OCI-M2 (cell line): ENCODE data around the gene CATSPERZ.

Experiments used
- DNase-seq: peaks from one replicate; lab custom pipeline; 2025; ENCODE audit not compliant: unreplicated experiment; lab: John Stamatoyannopoulos, UW

CATSPERZ gene, protein sequence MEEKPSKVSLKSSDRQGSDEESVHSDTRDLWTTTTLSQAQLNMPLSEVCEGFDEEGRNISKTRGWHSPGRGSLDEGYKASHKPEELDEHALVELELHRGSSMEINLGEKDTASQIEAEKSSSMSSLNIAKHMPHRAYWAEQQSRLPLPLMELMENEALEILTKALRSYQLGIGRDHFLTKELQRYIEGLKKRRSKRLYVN

DNA sequence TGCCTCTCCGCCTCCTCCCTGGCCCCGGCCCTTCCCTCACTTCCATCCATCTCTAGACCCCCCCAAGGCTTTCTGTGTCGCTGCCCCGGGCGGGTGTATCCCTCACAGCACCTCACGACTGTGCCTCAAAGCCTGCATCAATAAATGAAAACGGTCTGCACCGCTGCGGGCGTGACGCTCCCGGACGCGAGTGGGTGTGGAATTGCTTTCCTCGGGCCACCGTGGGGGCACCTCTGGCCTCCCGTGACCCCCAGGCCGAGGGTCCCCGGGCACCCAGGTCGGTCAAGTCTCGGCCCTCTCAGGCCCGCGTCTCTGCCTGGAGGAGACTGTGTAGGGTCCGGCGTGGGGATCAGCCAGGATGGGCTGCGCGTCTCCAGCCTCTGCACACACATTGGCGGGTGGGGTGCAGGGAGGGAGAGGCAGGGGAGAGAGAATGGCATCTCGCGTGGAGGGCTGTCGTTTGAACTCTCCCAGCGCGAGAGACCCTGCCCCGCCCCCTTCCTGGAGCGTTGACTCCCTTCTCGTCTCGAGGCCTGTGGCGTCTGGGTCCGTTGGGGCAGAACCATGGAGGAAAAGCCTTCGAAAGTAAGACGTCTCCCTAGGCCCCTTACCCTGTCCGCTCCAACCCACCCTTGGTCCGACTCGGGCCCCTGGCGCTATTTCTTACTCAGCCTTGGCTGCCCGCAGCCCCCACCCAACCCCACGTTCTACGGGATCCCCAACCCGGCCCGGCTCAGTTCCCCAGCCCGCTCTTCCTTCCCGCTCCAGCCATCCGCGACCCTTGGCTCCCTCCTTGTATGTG lies at the start of gene CATSPERZ:
Gene CATSPERZ, plus strand, starts transcription at position 512 of the 802 bp plus-strand sequence. Its CDS starts 53 bp downstream, at position 565.
- no peak for DNase-seq

GRCh38 chr11:64250415-64251015 lies 49.6 kb upstream of the CATSPERZ start:
- DNase-seq = no peak

- no peak for DNase-seq
These were observed 49.0 kb upstream of the CATSPERZ start, which contains the start of gene PLCB3 for GRCh38 chr11:64251016-64251752. Gene PLCB3, plus strand, starts transcription at chr11:64251530. Its CDS starts 120 bp downstream, at chr11:64251650.

- DNase-seq = no peak
These were observed 48.5 kb upstream of the CATSPERZ start for GRCh38 chr11:64251753-64252002.

DNA sequence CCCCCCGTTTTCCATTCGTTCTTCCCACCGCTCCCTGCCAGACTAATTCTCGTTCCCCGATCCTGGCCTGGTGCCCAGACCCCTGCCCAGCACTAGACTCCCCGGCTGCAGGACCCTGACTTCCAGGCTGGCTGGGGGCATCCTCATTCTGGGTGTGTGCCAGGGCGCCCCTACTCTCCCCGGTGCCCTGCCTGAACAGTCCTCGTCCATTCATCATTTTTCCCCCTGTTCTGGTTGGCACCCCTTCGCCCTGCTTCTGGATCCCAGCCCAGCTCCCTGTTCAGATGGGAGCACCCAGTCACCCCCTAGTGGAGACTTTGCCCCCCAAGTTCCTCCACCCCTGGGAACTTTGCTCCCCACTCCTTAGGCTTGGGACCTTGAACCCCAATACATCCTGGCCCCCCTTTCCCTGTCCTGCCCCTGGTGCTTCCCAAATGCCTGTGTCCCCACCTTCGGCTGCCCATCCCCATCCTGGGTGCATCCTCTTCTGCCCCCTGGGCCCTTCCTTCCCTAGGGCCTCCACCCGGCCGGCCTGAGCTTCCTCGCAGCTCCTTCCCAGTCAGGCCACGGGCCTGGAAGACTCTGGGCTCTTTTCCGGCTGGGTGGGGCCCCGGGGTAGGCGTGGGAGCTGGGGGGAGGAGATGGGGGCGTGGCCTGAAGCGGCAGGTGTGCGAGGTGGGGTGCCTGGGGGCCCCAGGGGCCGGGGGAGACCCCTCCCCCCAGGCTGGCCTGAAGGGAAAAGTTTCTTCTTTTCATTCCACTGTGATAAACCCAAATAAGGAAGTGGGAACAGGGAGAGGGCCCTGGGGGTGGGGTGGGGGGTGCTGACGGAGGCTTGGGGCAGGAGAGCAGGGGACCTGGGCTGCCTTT lies 47.9 kb upstream of the CATSPERZ start:
- no peak for DNase-seq

DNA sequence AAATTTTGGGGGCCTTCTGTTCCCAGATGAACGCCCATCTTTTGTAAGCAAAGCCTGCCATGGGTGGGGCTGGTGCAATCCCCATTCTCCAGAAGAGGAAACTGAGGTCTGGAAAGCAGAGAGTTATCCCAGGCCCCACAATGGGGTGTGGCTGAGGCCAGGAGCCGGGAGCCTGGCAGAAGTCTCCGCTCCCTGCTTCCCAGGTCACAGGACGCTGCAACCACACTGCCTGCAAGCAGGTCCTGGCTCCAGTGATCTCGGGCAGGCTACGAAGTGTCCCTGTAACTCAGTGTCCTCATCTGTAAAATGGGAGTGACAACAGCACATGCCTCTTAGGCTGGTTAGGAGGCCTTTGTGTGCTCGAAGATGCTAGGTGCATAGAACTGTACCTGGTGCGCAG lies 47.1 kb upstream of the CATSPERZ start:
- DNase-seq = no peak

- no peak for DNase-seq
These were observed 46.7 kb upstream of the CATSPERZ start for GRCh38 chr11:64253481-64253880.

DNA sequence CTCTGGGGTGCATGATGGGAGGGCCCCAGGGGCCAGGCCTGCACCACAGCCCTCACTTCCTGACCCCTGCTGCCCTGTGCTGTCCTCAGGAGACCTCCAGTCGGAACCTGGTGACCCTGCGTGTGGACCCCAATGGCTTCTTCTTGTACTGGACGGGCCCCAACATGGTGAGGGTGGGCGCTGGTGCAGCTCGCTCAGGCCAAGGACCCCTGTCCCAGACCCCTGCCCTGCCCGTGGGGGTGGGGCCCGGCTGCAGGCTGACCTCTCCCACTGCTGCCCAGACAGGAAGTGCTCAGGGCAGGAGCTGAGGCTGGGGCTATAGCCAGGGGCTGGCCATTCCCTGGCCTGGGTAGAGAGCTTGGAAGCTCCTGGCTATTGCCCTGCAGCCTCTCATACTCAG lies 45.8 kb upstream of the CATSPERZ start:
- DNase-seq = no peak

- no peak for DNase-seq
These were observed 44.7 kb upstream of the CATSPERZ start for GRCh38 chr11:64255135-64256128.

DNA sequence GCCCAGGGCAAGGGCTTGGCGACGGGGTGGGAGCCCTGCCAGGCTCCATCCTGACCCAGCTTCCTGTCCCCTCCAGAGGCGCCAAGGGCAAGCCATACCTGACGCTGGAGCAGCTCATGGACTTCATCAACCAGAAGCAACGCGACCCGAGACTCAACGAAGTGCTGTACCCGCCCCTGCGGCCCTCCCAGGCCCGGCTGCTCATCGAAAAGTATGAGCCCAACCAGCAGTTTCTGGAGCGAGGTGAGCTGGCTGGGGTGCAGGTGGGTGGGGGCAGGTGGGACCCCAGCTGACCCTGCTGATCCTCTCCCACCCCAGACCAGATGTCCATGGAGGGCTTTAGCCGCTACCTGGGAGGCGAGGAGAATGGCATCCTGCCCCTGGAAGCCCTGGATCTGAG lies 43.9 kb upstream of the CATSPERZ start:
- no peak for DNase-seq

- no peak for DNase-seq
These were observed 41.8 kb upstream of the CATSPERZ start for GRCh38 chr11:64258356-64258755.

DNA sequence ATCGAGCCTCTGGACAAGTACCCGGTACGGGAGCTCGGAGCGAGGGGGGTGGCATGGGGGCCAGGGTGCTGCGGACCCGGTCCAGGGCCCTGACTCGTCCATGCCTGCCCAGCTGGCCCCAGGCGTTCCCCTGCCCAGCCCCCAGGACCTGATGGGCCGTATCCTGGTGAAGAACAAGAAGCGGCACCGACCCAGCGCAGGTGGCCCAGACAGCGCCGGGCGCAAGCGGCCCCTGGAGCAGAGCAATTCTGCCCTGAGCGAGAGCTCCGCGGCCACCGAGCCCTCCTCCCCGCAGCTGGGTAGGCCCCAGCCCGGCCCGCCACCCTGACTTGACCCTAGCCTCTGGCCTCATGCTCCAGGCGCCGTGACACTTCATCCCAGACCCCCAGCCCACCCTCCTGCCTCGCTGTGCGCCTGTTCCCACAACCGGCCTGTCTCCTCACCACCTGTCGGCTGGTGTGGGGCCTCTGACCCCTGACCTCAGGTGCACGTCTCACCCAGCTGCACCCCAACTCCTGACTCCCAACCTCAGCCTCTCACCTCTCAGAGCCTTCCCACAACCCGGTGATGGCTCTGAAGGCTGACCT lies 41.1 kb upstream of the CATSPERZ start:
- DNase-seq = no peak

DNA sequence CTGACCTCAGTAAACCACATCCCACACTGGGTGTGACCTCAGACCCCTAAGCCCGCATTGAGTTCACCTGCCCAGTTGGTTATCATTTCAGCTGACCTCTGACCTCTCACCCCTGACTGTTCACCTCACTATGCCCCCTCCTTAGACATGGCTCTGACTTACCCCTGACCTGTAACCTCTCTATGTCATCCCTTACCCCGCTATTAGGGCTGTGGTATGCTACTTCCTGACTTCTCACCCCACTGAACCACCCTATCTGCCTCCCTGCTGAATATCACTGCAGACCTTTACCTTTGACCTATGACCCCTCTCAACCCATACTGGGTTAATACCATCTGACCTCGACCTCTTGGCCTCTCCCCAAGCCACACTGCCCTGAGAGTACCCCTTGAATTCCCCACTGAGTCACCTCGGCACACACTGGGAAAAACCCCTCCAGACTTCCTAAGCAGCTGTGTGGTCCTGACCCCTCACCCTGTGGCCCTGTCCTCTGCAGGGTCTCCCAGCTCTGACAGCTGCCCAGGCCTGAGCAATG lies 40.6 kb upstream of the CATSPERZ start:
- no peak for DNase-seq

GRCh38 chr11:64260147-64260708 lies 39.9 kb upstream of the CATSPERZ start:
- no peak for DNase-seq

DNA sequence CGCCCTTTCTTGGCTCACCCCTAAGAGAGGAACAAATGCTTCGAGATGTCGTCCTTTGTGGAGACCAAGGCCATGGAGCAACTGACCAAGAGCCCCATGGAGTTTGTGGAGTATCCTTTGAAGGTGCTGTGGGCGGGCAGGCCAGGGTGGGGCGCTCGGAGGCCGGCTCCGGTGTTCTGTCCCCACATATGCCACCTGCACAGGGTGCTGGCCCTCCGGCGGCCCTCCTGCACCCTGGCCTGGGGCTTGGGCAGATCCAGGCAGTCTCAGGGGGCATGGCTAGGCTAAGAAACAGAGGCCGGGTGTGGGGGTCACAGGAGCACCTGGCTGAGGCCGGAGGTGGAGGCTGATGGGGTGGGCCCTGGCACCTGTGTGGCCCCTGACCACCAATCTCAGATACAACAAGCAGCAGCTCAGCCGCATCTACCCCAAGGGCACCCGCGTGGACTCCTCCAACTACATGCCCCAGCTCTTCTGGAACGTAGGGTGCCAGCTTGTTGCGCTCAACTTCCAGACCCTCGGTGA lies 38.5 kb upstream of the CATSPERZ start:
- no peak for DNase-seq

DNA sequence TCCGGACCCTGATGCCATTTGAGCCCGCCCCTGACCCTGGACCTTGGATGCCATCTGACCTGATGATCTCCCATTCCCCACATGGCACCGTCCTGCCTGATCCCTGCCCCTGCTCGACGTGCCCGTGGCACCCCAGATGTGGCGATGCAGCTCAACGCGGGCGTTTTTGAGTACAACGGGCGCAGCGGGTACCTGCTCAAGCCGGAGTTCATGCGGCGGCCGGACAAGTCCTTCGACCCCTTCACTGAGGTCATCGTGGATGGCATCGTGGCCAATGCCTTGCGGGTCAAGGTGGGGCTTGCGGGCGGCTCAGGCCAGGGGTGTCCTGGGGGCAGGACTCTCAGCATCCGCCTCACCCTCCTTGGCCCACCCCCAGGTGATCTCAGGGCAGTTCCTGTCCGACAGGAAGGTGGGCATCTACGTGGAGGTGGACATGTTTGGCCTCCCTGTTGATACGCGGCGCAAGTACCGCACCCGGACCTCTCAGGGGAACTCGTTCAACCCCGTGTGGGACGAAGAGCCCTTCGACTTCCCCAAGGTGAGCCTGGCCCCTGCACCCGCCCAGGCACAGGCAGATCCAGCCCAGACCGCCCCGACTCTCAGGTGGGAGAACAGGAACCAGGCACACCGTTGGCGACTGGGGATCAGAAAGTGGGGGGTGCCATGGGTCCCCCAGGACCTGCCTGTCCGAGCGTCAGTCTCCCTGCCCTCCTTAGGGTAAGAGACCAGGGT lies 37.7 kb upstream of the CATSPERZ start:
- no peak for DNase-seq

GRCh38 chr11:64263021-64263946 lies 36.9 kb upstream of the CATSPERZ start:
- no peak for DNase-seq
